ENCODE measurements around the gene CLPX. TPM values are rescaled to one million over a fixed set of nuclear protein-coding genes. Genes with fewer than 3 reads are reported as not detected.
"Not testable (repeated sequence)": the region's sequence is repeated elsewhere in the genome, so short reads cannot be mapped to it uniquely, and the experiment has no call there.

CLPX gene
- polyA plus RNA-seq, 5 donors = 44.9 to 75.0 (median 67.9) TPM

GRCh38 chr15:65175511-65175910, 9.6 kb downstream of the CLPX start:
- no peak for DNase-seq

DNA sequence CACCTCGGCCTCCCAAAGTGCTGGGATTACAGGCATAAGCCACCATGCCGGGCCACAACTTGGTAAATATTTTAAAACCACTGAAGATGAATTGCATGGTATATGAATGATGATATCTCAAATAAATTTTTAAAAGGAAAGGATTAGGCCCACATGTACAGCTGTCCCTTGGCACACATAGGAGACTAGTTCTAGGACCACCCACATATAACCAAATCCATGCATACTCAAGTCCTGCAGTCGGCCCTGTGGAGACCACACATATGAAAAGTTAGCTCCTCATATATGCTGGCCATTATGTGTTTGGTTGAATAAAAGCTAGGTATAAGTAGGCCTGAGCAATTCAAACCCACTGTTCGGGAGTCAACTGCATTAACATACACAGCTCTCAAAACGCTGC, 10.6 kb downstream of the CLPX start:
- DNase-seq = no peak

DNA sequence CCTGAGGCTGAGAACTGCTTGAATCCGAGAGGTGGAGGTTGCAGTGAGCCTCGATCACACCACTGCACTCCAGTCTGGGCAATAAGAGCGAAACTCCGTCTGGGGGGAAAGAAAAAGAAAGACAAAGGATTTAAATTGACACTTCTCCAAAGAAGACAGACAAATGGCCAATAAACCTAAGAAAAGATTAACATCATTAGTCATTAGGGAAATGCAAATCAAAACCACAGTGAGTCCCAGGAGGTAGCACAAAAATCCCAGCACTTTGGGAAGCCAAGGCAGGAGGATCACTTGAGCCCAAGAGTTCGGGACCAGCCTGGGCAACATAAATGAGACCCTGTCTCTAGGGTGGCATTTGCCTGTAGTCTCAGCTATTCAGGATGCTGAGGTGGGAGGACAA, 12.6 kb downstream of the CLPX start:
- DNase-seq = no peak

DNA sequence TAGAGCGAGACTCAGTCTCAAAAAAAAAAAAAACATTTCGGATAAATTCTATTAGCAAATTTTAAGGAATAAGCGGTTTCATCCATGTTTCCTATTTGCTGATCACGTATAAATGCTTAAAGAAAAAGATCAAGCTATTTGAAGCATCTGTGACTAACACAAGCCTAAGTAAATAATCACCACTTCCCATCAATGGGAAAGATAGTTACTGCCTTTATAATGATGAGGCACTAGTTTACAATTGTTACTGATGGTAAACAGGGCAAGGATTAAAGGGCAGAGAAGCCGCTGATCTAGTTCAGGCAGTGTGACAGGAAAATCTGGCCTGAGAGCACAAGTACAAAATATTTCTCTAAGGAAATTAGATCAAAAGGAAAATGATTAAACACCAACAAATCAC, 13.7 kb downstream of the CLPX start:
- no peak for DNase-seq

DNA sequence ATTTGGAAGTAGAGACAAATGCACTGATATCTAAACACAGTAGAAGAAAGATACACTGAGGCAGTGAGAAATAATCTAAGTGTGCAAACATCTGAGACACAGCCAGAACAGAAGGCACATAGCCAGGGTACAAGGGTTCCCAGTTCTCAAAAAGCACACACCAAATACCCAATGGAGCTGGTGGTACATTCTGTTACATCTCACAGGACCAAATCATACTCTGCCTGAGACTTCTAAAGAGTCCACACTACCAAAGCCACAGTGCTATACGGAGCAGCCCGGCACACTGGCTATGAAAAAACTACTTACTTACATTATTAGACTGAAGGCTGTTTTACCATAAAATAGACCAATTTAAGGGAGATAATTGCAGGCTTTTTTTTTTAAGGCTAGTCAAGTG, 19.3 kb downstream of the CLPX start:
- no peak for DNase-seq

GRCh38 chr15:65164139-65164538, 21.0 kb downstream of the CLPX start:
- no peak for DNase-seq

GRCh38 chr15:65163041-65163440, 22.1 kb downstream of the CLPX start:
- DNase-seq = no peak

GRCh38 chr15:65156692-65157091, 28.4 kb downstream of the CLPX start:
- DNase-seq = no peak

DNA sequence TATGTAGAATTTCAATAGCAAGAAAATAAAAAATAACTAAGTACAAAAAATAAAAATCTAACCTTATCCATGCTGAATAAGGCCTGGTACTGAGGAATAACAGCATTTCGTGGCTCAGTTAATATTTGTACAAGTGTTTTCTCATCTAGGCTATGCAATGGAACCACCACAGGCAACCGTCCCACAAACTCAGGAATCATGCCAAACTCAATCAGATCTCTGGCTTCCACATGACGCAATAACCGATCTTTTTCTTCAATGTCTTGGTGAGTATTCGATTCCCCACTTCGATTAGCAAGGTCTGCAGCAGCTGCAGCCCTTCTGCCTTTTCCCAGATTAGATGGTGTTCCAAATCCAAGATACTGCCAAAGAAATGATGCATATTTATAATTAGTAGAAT, 30.4 kb downstream of the CLPX start:
- no peak for DNase-seq

GRCh38 chr15:65147902-65148301, 37.2 kb downstream of the CLPX start:
- DNase-seq = no peak

DNA sequence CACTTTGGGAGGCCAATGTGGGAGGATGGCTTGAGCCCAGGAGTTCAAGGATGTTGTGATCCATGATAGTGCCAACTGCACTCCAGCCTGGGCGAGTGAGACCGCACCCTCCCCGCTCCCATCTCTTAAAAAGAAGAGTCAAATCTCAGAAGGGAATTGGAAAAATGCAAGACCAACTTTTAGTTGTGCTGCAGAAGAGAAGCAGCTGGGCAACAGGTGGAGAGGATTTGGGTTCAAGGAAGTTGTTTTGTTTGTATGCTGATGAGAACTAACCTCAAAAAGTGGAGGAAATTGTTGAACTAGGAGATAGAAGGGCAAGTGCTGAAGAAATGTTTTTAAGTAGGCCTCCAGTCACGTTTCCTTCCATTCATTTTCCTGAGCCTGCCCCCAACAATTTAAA, 38.7 kb downstream of the CLPX start:
- no peak for DNase-seq

DNA sequence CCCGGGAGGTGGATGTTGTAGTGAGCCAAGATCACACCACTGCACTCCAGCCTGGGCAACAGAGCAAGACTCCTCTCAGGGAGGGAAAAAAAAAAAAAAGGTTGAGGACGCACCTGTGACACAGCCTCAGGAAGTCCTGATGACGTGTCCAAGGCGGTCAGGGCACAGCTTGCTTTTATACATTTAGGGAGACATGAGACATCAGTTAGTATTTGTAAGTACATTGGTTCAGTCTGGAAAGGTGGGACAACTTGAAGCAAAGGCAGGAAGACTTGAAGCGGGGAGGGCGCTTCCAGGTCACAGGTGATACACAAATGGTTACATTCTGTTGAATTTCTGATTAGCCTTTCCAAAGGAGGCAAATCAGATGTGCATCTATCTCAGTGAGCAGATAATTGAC, 46.5 kb downstream of the CLPX start:
- not testable (repeated sequence) for DNase-seq

DNA sequence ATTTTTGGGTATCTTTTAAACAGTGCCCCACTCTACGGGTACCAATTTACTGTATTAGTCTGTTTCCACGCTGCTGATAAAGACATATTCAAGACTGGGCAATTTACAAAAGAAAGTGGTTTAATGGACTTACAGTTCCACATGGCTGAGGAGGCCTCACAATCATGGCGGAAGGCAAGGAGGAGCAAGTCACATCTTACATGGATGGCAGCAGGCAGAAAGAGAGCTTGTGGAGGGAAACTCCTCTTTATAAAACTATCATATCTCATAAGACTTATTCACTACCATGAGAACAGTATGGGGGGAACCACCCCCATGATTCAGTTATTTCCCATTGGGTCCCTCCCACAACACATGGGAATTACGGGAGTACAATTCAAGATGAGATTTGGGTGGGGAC, 47.2 kb downstream of the CLPX start:
- not testable (repeated sequence) for DNase-seq

GRCh38 chr15:65137089-65137488, 48.1 kb downstream of the CLPX start:
- DNase-seq = not testable (repeated sequence)

DNA sequence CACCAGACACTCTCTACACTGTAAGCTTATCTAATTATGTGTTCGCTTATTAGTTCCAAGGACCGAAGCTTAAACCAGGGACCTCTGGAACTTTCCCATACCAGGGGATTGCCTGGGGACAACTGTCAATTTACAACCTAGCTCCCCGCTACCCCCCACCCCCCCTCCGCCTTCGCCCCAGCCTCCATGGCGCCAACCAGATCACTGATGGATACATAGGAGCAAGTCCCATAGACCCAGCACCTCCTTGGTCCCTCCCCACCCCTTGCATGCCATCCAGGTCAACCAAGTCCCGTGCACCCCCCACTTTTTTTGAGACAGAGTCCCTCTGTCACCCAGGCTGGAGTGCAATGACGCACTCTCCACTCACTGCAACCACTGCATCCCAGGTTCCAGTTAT, 50.6 kb downstream of the CLPX start:
- DNase-seq = no peak

DNA sequence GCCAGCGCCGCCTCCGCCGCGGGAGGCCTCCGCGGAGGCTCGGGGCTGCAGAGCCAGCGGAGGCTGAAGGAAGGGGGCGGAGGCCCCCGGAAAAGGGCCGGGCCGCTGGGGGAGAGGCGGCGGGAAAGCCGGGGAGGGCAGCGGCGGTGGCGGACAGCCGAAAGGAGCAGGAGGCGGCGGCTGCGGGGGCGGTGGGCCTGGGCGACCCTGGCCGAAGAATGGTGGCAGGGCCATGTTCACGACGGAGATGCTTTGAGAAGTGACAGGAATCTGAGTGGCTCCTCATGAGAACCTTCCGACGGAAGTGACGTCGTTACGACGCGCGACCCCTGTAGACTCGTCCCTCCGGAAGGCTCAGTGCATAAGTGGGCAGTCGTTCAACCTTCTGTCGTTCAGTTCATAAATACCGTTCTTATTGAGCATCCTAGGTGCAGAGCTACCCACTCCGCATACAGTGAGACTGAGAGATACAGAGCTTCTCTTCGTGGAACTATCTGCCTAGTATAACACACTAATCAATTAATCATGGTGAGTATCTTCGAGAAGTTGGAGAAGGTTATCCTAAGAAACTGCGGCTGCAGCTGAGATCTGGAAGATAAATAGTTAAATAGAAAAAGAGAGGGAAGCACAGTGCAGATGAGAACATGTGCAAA, 51.5 kb downstream of the CLPX start, which contains the start of gene PDCD7:
Gene PDCD7, minus strand, starts transcription at position 261 of the 653 bp plus-strand sequence. Its CDS starts 27 bp downstream, at position 234.
- DNase-seq = peak; percentile 92 to 93

DNA sequence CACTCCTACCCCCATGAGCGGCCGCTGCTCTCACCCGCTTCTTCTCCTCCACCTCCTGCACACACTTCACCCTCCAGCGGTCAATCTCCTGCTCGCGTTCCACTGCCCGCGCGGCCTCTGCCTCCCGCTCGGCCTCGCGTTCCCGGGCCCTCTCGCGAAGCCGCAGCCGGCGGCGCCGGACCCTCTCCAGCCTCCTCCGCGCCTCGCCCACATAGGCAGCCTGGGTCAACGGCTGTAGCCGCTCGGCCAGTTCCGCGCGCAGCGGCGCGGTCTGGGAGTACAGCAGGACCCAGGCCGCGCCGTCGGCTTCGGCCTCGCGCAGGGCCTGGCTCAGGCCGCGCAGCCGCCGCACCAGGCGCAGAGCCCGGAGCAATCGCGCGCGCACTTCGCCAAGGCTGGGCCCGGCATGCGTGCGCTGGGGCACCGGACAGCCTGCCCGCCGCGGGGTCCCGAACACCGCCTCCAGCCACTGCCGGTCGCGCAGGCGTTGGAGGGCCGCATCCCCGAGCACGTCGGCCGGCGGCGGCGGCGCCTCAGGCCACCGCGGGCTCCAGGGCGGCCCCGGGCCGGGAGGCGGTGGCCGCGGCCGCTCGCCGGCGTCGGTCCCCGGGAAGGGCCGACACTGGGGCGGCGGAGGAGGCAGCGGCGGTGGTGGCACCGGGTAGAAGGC, 52.1 kb downstream of the CLPX start:
- peak; percentile 12 to 18 for DNase-seq

DNA sequence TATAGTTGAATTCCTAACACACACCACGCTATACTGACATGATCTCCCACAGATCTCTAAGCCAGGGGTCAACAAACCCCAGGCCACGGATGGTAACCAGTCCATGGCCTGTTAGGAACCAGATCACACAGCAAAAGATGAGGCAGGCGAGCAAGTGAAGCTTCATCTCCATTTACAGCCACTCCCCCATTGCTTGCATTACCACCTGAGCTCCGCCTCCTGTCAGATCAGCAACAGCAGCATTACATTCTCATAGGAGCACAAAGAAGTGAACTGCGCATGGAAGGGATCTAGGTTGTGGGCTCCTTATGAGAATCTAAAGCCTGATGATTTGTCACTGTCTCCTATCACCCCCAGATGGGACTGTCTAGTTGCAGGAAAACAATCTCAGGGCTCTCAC, 54.2 kb downstream of the CLPX start:
- DNase-seq = no peak

GRCh38 chr15:65115542-65115941, 69.6 kb downstream of the CLPX start:
- no peak for DNase-seq

- DNase-seq = no peak
Observed at GRCh38 chr15:65115086-65115485, 70.1 kb downstream of the CLPX start, which contains the start of gene UBAP1L. UBAP1L (minus strand) TSS chr15:65115200; CDS start chr15:65106215, 8,985 bp downstream.

DNA sequence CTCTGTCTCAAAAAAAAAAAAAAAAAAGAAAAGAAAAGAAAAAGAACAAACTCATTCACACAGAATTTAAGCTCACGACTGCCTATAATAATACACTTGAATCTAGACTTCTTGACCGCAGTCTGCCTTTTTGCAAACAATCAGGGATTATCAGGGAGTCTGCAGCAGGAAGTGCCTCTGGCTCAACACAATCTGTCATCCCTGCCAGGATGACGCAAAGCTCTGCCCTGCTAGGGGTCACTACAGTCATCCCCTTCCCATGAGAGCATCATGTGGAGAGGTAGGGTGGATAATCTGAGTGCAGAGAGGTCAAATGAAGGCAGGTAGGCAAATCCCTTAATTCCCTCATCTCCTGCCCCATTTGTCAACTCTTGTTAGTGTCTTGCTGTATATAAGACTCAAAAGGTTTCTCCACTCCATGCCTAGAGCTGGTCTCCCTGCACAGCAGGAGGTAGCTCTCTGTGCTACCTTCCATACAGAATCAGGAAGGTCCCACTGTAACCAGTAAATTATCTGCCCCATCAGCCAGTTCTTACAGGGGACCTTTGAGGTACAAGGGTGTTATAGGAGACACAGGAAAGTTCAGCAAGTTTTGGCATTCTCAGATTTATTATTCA, 74.4 kb downstream of the CLPX start:
- DNase-seq = no peak

GRCh38 chr15:65106011-65106590, 79.0 kb downstream of the CLPX start:
- DNase-seq = no peak

DNA sequence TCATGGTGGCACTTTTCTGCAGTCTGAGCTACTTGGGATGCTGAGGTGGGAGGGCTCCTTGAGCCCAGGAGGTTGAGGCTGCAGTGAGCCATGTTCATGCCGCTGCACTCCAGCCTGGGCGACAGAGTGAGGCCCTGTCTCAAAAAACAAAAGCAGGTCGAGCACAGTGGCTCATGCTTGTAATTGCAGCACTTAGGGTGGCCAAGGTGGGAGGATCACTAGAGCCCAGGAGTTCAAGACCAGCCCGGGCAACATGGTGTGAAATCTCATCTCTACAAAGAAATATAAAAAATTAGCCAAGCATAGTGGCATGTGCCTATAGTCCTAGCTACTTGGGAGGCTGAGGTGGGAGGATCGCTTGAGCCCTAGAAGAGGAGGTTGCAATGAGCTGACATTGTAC, 80.1 kb downstream of the CLPX start:
- no peak for DNase-seq
